ENCODE measurements around the gene GRIP2.

DNA sequence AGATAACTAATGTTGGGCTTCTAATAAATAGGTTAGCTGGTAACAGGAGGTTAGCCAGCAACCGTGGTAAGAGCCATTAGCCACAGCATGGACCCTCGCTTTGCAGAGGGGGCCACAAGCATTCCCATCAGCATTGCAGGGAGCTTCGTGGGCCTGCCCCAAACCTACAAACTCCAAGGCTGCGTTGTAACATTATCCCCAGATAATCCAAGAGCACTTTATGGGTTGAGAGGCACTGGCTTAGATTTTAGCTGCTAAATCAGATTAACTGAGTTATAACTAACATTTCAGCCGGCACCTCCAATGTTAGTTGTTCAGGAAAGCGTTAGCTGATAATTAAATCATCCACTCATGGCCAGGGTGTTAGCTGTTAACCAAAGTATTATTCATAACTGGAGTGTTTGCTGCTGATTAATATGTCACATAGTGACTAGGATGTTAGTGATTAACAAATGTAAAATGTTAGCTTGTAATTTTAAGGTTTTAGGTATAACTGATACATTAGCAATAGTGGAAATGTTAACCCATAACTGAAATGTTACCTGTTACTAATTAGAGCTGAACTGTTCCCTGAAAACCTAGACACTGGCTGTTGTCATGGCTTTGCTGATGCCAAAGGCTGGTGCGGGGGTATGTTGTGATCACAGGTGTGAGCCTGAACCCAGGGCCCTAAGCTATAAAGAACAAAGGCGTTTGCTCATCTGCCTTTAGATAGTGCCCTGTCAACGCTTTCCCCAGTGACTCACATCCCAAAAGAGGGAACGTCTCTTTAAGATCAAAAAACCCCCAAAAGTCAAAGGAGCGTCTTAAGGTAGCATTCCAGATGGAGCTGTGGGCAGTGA is 81.5 kb downstream of the GRIP2 start:
- TF ChIP-seq POLR2A (IDR thresholded peaks at IDR 0.05) (no peak), POLR2AphosphoS5 (IDR thresholded peaks at IDR 0.05) (no peak)
- TF ChIP-seq, protein P1, sequence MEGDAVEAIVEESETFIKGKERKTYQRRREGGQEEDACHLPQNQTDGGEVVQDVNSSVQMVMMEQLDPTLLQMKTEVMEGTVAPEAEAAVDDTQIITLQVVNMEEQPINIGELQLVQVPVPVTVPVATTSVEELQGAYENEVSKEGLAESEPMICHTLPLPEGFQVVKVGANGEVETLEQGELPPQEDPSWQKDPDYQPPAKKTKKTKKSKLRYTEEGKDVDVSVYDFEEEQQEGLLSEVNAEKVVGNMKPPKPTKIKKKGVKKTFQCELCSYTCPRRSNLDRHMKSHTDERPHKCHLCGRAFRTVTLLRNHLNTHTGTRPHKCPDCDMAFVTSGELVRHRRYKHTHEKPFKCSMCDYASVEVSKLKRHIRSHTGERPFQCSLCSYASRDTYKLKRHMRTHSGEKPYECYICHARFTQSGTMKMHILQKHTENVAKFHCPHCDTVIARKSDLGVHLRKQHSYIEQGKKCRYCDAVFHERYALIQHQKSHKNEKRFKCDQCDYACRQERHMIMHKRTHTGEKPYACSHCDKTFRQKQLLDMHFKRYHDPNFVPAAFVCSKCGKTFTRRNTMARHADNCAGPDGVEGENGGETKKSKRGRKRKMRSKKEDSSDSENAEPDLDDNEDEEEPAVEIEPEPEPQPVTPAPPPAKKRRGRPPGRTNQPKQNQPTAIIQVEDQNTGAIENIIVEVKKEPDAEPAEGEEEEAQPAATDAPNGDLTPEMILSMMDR (IDR thresholded peaks at IDR 0.05 in 8 of 11, conservative IDR thresholded peaks at IDR 0.05 in 3 of 11), result no peak

Data from spleen (tissue), 7 donors.